ENCODE measurements around the gene FFAR3. TPM values are rescaled to one million over a fixed set of nuclear protein-coding genes. Genes with fewer than 3 reads are reported as not detected.

The FFAR3 gene
- total and polyA plus RNA-seq, 2 donors (not counting 3 experiments of a cell fraction or from before 2014, with no cell fraction given), result not detected

DNA sequence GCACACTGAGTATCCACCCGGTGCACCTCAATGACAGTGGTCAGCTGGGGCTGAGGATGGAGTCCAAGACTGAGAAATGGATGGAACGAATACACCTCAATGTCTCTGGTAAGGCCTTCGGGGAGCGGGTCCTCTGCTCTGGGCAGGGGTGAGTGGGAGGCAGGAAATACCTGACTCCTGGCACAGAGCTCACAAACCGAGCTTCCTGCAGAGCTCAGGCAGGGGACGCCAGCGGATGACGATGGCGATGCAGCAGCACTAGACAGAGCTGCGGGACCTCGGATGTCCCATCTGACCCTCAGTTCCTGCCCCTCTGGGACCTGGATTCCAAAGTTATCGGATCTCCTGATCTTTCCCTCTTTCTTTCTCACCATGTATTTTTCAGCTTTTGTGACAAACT, 25.4 kb upstream of the FFAR3 start:
- no peaks in the 10 kb centered on the region for H3K9me3 ChIP-seq (replicated peaks; ENCODE audit: control insufficient read depth, insufficient read depth, low read length)
- H3K9ac ChIP-seq (replicated peaks; ENCODE audit: extremely low read depth, insufficient read depth, low read length), result no peak overlapping the region
- BruUV-seq (replicated peaks), result no TSS peak
- intact Hi-C loops (cut with micrococcal nuclease) (no loop called here), dilution Hi-C loops (cut with MboI; ENCODE audit: extremely low pct_ligation_motif_present, low sequenced_read_pairs) (no loop called here)
- ChIA-PET POLR2A (no interaction called here), CTCF (interaction anchor here (1.0 to 1.1 kb wide), 2 partner anchors 20 to 178 kb away, joined by 3 read pairs; no protein-coding TSS in a partner anchor)
- no peaks in the 10 kb centered on the region for H3K79me2 ChIP-seq (ENCODE audit: control insufficient read depth, insufficient read depth, low read length)
- no peaks in the 10 kb centered on the region for H3K36me3 ChIP-seq (ENCODE audit: control insufficient read depth in 2 of 2, extremely low read depth in 1 of 2, insufficient read depth in 2 of 2, low read length in 2 of 2)
- no peaks in the 10 kb centered on the region for H3K9me1 ChIP-seq (replicated peaks; ENCODE audit: control insufficient read depth, extremely low read depth, insufficient read depth, low read length)
- no peaks in the 10 kb centered on the region for H4K20me1 ChIP-seq (replicated peaks; ENCODE audit: control insufficient read depth, extremely low read depth, insufficient read depth, low read length)
- no peaks in the 10 kb centered on the region for H3K27me3 ChIP-seq (ENCODE audit: control insufficient read depth in 2 of 2, insufficient read depth in 2 of 2, low read length in 2 of 2)
- no peaks in the 10 kb centered on the region for H3K4me1 ChIP-seq (ENCODE audit: control insufficient read depth, extremely low read depth, insufficient read depth, low read length)
- no peak overlapping the region for H3K4me3 ChIP-seq (replicated peaks in 1 of 3; ENCODE audit: insufficient read depth in 1 of 3, low read depth in 1 of 3, low read length in 3 of 3)
- DNase-seq (ENCODE audit: low read depth, low spot score) (no peak), FAIRE-seq (no peak)
- no peak overlapping the region for H3K27ac ChIP-seq (ENCODE audit: insufficient read depth, low read depth, low read length)
- H3K4me2 ChIP-seq (ENCODE audit: insufficient read depth, low read length), result no peak overlapping the region
- TF ChIP-seq, protein P1, sequence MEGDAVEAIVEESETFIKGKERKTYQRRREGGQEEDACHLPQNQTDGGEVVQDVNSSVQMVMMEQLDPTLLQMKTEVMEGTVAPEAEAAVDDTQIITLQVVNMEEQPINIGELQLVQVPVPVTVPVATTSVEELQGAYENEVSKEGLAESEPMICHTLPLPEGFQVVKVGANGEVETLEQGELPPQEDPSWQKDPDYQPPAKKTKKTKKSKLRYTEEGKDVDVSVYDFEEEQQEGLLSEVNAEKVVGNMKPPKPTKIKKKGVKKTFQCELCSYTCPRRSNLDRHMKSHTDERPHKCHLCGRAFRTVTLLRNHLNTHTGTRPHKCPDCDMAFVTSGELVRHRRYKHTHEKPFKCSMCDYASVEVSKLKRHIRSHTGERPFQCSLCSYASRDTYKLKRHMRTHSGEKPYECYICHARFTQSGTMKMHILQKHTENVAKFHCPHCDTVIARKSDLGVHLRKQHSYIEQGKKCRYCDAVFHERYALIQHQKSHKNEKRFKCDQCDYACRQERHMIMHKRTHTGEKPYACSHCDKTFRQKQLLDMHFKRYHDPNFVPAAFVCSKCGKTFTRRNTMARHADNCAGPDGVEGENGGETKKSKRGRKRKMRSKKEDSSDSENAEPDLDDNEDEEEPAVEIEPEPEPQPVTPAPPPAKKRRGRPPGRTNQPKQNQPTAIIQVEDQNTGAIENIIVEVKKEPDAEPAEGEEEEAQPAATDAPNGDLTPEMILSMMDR (IDR thresholded peaks at IDR 0.05; ENCODE audit: extremely low read depth in 1 of 2, insufficient read depth in 1 of 2, low read depth in 1 of 2, low read length in 2 of 2), result no peak
- TF ChIP-seq GATA2 (IDR thresholded peaks at IDR 0.05; ENCODE audit: insufficient read depth, insufficient read length, low read depth, low read length) (no peak), POLR2AphosphoS5 (IDR thresholded peaks at IDR 0.05; ENCODE audit: insufficient read depth, low read depth, low read length) (no peak), EZH2 (IDR thresholded peaks at IDR 0.05; ENCODE audit: borderline replicate concordance, low read depth, low read length, severe bottlenecking) (no peak)
- no peak overlapping the region for H2AFZ ChIP-seq (ENCODE audit: low read depth, low read length)

DNA sequence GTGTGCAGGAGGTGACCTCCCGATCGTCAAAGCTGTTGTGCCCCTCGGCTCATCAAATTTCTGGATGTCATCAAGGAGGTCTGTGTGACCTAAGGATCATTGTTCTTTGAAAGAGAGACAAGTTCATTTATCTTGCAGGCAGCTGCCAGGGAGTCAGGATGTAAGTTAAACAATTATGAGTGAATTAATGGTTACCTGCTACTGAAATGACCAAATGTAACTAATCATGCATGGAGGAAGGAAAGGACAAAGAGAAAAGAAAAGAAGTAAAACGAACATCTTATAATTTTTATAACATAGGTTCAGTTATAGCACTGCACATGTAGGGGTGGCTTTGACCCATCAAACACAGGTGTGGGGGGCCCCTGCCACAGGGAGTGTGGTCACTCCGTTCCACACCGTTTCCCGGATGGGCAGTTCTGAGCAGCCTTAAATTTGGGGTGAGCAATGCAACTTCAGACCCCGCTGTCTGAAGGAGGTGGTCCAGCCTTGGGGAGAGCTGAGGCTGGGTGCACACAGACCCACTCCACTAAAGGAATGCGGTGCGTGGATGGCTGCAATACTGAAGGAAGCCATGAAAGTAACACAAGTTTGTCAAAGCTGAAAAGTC, 24.0 kb upstream of the FFAR3 start:
- TF ChIP-seq FOS (IDR thresholded peaks at IDR 0.05; ENCODE audit: borderline replicate concordance, insufficient read depth, low read length) (no peak), JUN (IDR thresholded peaks at IDR 0.05; ENCODE audit: borderline replicate concordance, insufficient read depth, insufficient read length, low read depth) (no peak), GATA2 (IDR thresholded peaks at IDR 0.05; ENCODE audit: insufficient read depth, insufficient read length, low read depth, low read length) (no peak), MYC (IDR thresholded peaks at IDR 0.05; ENCODE audit: low read depth, low read length) (no peak), POLR2A (IDR thresholded peaks at IDR 0.05; ENCODE audit: low read depth, low read length) (no peak), POLR2AphosphoS5 (IDR thresholded peaks at IDR 0.05; ENCODE audit: insufficient read depth, low read depth, low read length) (no peak), EZH2 (IDR thresholded peaks at IDR 0.05; ENCODE audit: borderline replicate concordance, low read depth, low read length, severe bottlenecking) (no peak)
- TF ChIP-seq, protein P2, sequence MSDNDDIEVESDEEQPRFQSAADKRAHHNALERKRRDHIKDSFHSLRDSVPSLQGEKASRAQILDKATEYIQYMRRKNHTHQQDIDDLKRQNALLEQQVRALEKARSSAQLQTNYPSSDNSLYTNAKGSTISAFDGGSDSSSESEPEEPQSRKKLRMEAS (IDR thresholded peaks at IDR 0.05; ENCODE audit: insufficient read depth, insufficient read length), result no peak
- TF ChIP-seq, protein P1 (IDR thresholded peaks at IDR 0.05; ENCODE audit: extremely low read depth in 1 of 2, insufficient read depth in 1 of 2, low read depth in 1 of 2, low read length in 2 of 2), result no peak
- H3K4me1 ChIP-seq (ENCODE audit: control insufficient read depth, extremely low read depth, insufficient read depth, low read length), result no peaks in the 10 kb centered on the region
- no peaks in the 10 kb centered on the region for H3K9me3 ChIP-seq (replicated peaks; ENCODE audit: control insufficient read depth, insufficient read depth, low read length)
- no peaks in the 10 kb centered on the region for H3K36me3 ChIP-seq (ENCODE audit: control insufficient read depth in 2 of 2, extremely low read depth in 1 of 2, insufficient read depth in 2 of 2, low read length in 2 of 2)
- no peak overlapping the region for H2AFZ ChIP-seq (ENCODE audit: low read depth, low read length)
- dilution Hi-C loops (cut with MboI; ENCODE audit: extremely low pct_ligation_motif_present, low sequenced_read_pairs), result no loop called here
- ChIA-PET POLR2A (no interaction called here), CTCF (no interaction called here)
- FAIRE-seq (no peak), DNase-seq (ENCODE audit: low read depth, low spot score) (no peak)
- intact Hi-C loops (cut with micrococcal nuclease), result no loop called here
- H3K9ac ChIP-seq (replicated peaks; ENCODE audit: extremely low read depth, insufficient read depth, low read length), result no peak overlapping the region
- BruUV-seq (replicated peaks), result no TSS peak
- H3K4me3 ChIP-seq (replicated peaks in 1 of 3; ENCODE audit: insufficient read depth in 1 of 3, low read depth in 1 of 3, low read length in 3 of 3), result no peak overlapping the region
- H3K9me1 ChIP-seq (replicated peaks; ENCODE audit: control insufficient read depth, extremely low read depth, insufficient read depth, low read length), result no peaks in the 10 kb centered on the region
- H3K79me2 ChIP-seq (ENCODE audit: control insufficient read depth, insufficient read depth, low read length), result no peaks in the 10 kb centered on the region
- H3K4me2 ChIP-seq (ENCODE audit: insufficient read depth, low read length), result no peak overlapping the region
- H4K20me1 ChIP-seq (replicated peaks; ENCODE audit: control insufficient read depth, extremely low read depth, insufficient read depth, low read length), result no peaks in the 10 kb centered on the region
- H3K27me3 ChIP-seq (ENCODE audit: control insufficient read depth in 2 of 2, insufficient read depth in 2 of 2, low read length in 2 of 2), result no peaks in the 10 kb centered on the region
- no peak overlapping the region for H3K27ac ChIP-seq (ENCODE audit: insufficient read depth, low read depth, low read length)

All from endothelial cell of umbilical vein (primary cell).